NT2/D1 (cell line): ENCODE results near the gene SKIC2.
"Not testable (repeated sequence)": the region's sequence is repeated elsewhere in the genome, so short reads cannot be mapped to it uniquely, and the experiment has no call there.

Experiments
- DNase-seq: peaks from one replicate; pipeline ENCODE4 v3.0.0-alpha.2; 2011; ENCODE audit warnings: low read depth, low spot score
- H3K27me3 ChIP-seq: 2 replicates; pipeline ENCODE4 v1.6.0; 2011; ENCODE audit warnings: mild to moderate bottlenecking; ENCODE audit not compliant: insufficient read length, insufficient read depth
- H3K36me3 ChIP-seq: 2 replicates; pipeline ENCODE4 v1.6.1; 2011; ENCODE audit warnings: mild to moderate bottlenecking, low read length, mixed read lengths; ENCODE audit not compliant: insufficient read depth, insufficient read length
- H3K4me1 ChIP-seq: 2 replicates; pipeline ENCODE4 v1.5.1; 2011; ENCODE audit not compliant: insufficient read depth, insufficient read length
- H3K4me3 ChIP-seq: 2 replicates; pipeline ENCODE4 v1.5.1; 2011; ENCODE audit warnings: low read depth; ENCODE audit not compliant: insufficient read length
- H3K9ac ChIP-seq: 2 replicates; pipeline ENCODE4 v1.6.0; 2011; ENCODE audit warnings: low read depth; ENCODE audit not compliant: insufficient read length
- H3K9me3 ChIP-seq: 2 replicates; pipeline ENCODE4 v1.5.1; 2011; ENCODE audit warnings: mild to moderate bottlenecking, low read length; ENCODE audit not compliant: insufficient read depth

The SKIC2 gene

DNA sequence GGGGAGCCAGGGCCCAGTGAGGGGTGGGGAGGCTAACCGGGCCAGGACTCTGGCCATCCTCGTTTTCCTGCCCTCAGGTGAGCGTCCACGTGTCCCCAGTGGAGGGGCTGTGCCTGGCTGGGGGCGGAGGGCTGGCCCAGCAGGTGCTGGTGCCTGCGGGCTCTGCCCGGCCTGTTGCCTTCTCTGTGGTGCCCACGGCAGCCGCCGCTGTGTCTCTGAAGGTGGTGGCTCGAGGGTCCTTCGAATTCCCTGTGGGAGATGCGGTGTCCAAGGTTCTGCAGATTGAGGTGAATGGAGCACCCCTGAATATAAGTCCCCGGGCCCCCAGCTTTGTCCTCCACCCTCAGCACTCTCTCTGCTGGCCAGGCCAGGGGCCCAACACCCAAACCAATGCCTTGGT lies 35.4 kb downstream of the SKIC2 start:
- H3K9ac ChIP-seq, H3K4me3 ChIP-seq, H3K36me3 ChIP-seq, DNase-seq, H3K4me1 ChIP-seq, H3K27me3 ChIP-seq, H3K9me3 ChIP-seq: not testable (repeated sequence)

DNA sequence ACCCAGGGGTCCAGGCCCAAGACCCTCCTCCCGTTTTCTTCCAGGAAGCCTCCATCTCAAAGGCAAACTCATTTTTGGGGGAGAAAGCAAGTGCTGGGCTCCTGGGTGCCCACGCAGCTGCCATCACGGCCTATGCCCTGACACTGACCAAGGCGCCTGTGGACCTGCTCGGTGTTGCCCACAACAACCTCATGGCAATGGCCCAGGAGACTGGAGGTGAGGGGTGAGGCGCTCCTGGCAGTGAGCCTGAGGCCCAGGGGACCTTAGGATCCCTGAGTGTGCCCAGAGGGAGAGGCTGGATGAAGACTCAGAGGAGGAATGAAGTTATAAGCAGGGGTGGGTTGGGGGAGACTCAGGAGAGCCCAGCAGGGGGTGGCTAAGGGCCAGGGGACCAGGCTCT lies 37.4 kb downstream of the SKIC2 start:
- H3K4me1 ChIP-seq, H3K27me3 ChIP-seq, H3K9me3 ChIP-seq, DNase-seq, H3K4me3 ChIP-seq, H3K9ac ChIP-seq, H3K36me3 ChIP-seq: not testable (repeated sequence)

- H3K36me3 ChIP-seq, H3K4me1 ChIP-seq, H3K27me3 ChIP-seq, DNase-seq, H3K9ac ChIP-seq, H3K9me3 ChIP-seq, H3K4me3 ChIP-seq: not testable (repeated sequence)
Measured at GRCh38 chr6:32002546-32003268, 43.7 kb downstream of the SKIC2 start.

DNA sequence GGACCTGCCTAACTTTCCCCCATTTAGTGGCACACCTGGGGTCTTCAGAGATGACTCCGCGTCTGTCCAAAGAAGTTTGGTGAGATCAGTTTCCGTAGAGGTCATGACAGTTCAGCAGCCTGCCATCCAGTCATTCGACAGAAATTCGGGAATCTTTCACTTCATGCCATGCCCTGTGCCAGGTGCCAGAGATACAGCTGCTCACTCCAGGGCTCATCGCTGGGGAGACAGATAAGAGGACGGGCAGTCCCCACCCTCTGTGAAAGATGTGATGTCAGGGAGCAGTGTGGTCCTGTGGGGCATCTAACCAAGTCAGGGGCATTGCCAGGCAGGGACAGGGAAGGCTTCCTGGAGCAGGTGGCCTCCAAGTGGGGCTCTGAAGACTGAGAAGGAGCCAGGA lies 44.3 kb downstream of the SKIC2 start:
- not testable (repeated sequence) for H3K9ac ChIP-seq, H3K27me3 ChIP-seq, DNase-seq, H3K4me1 ChIP-seq, H3K4me3 ChIP-seq, H3K9me3 ChIP-seq, H3K36me3 ChIP-seq

- not testable (repeated sequence) for H3K9me3 ChIP-seq, DNase-seq, H3K27me3 ChIP-seq, H3K4me3 ChIP-seq, H3K36me3 ChIP-seq, H3K9ac ChIP-seq, H3K4me1 ChIP-seq
Measured at GRCh38 chr6:32004393-32004792, 45.4 kb downstream of the SKIC2 start.

GRCh38 chr6:32004864-32005537 lies 46.0 kb downstream of the SKIC2 start:
- not testable (repeated sequence) for H3K4me1 ChIP-seq, DNase-seq, H3K36me3 ChIP-seq, H3K4me3 ChIP-seq, H3K9ac ChIP-seq, H3K27me3 ChIP-seq, H3K9me3 ChIP-seq

- DNase-seq, H3K36me3 ChIP-seq, H3K9ac ChIP-seq, H3K27me3 ChIP-seq, H3K4me1 ChIP-seq, H3K4me3 ChIP-seq, H3K9me3 ChIP-seq: not testable (repeated sequence)
Measured at GRCh38 chr6:32005538-32005880, 46.5 kb downstream of the SKIC2 start.

GRCh38 chr6:32005991-32006529 lies 47.1 kb downstream of the SKIC2 start:
- DNase-seq, H3K36me3 ChIP-seq, H3K4me1 ChIP-seq, H3K4me3 ChIP-seq, H3K9ac ChIP-seq, H3K9me3 ChIP-seq, H3K27me3 ChIP-seq: not testable (repeated sequence)

- not testable (repeated sequence) for H3K36me3 ChIP-seq, DNase-seq, H3K4me1 ChIP-seq, H3K9me3 ChIP-seq, H3K4me3 ChIP-seq, H3K27me3 ChIP-seq, H3K9ac ChIP-seq
Measured at GRCh38 chr6:32007086-32007485, 48.1 kb downstream of the SKIC2 start.

GRCh38 chr6:32008037-32008436 lies 49.1 kb downstream of the SKIC2 start:
- not testable (repeated sequence) for H3K4me1 ChIP-seq, H3K4me3 ChIP-seq, DNase-seq, H3K27me3 ChIP-seq, H3K9ac ChIP-seq, H3K36me3 ChIP-seq, H3K9me3 ChIP-seq

- not testable (repeated sequence) for H3K9me3 ChIP-seq, H3K36me3 ChIP-seq, DNase-seq, H3K4me1 ChIP-seq, H3K4me3 ChIP-seq, H3K9ac ChIP-seq, H3K27me3 ChIP-seq
Measured at GRCh38 chr6:32008616-32009015, 49.6 kb downstream of the SKIC2 start.

GRCh38 chr6:32009537-32009936 lies 50.6 kb downstream of the SKIC2 start:
- DNase-seq, H3K4me3 ChIP-seq, H3K9me3 ChIP-seq, H3K9ac ChIP-seq, H3K36me3 ChIP-seq, H3K27me3 ChIP-seq, H3K4me1 ChIP-seq: not testable (repeated sequence)
